Thyroid gland (tissue), 4 donors: ENCODE measurements around the gene CCL18.

ENCODE experiments used
- CTCF ChIP-seq, 6 experiments: fragments of 200-600 bp in 3 of 6; fragments of 450-650 bp in 3 of 6; sonication (generic) in 3 of 6; IDR thresholded peaks; one replicate each; pipeline ENCODE4 v1.5.1; 2016 to 2019; ENCODE audit warnings: antibody characterized with exemption in 6 of 6, mild to moderate bottlenecking in 2 of 6, inconsistent platforms in 1 of 6, moderate library complexity in 1 of 6
- POLR2A ChIP-seq, 2 donors: fragments of 450-650 bp; IDR thresholded peaks; one replicate each; pipeline ENCODE4 v1.6.1; 2017; ENCODE audit warnings: antibody characterized with exemption in 2 of 2, mild to moderate bottlenecking in 2 of 2, moderate library complexity in 1 of 2

- TF ChIP-seq CTCF (IDR thresholded peaks at IDR 0.05) (no peak), POLR2A (IDR thresholded peaks at IDR 0.05) (no peak)
Observed at GRCh38 chr17:36055171-36055570, 8.9 kb upstream of the CCL18 start.
